Choroid plexus epithelial cell (primary cell): ENCODE data around the gene ANGPTL8.

Source experiments
- DNase-seq: peaks from one replicate; pipeline ENCODE4 v3.0.0-alpha.2; 2010; ENCODE audit warnings: low read depth
- H3K4me3 ChIP-seq: 2 replicates; pipeline ENCODE4 v1.5.1; 2011; ENCODE audit warnings: low read depth, mild to moderate bottlenecking, control low read depth, low read length, moderate library complexity
- CTCF ChIP-seq: conservative IDR thresholded peaks from 2 replicates; pipeline ENCODE4 v1.5.1; 2011; ENCODE audit warnings: low read depth, mild to moderate bottlenecking, control low read depth, inconsistent platforms, low read length, moderate library complexity

The ANGPTL8 gene

GRCh38 chr19:11214387-11214786, 25.0 kb upstream of the ANGPTL8 start:
- TF ChIP-seq CTCF, result no peak
- no peak for DNase-seq
- H3K4me3 ChIP-seq, result no peak overlapping the region

GRCh38 chr19:11221082-11221598, 18.3 kb upstream of the ANGPTL8 start:
- H3K4me3 ChIP-seq, result no peak overlapping the region
- DNase-seq, result no peak
- TF ChIP-seq CTCF, result no peak

GRCh38 chr19:11223200-11223599, 16.2 kb upstream of the ANGPTL8 start:
- no peak overlapping the region for H3K4me3 ChIP-seq
- DNase-seq, result no peak
- TF ChIP-seq CTCF, result no peak

GRCh38 chr19:11224429-11224828, 15.0 kb upstream of the ANGPTL8 start:
- H3K4me3 ChIP-seq, result no peak overlapping the region
- no peak for TF ChIP-seq CTCF
- no peak for DNase-seq

GRCh38 chr19:11225172-11225571, 14.2 kb upstream of the ANGPTL8 start:
- DNase-seq, result no peak
- no peak for TF ChIP-seq CTCF
- H3K4me3 ChIP-seq, result no peak overlapping the region

GRCh38 chr19:11225815-11226214, 13.6 kb upstream of the ANGPTL8 start:
- no peak for TF ChIP-seq CTCF
- DNase-seq, result no peak
- H3K4me3 ChIP-seq, result no peak overlapping the region

- TF ChIP-seq CTCF, result no peak
- DNase-seq, result no peak
- H3K4me3 ChIP-seq, result no peak overlapping the region
Observed at GRCh38 chr19:11226716-11227166, 12.7 kb upstream of the ANGPTL8 start.
